Measurements from ENCODE around the gene TTN. TPM values are rescaled to one million over a fixed set of nuclear protein-coding genes. Genes with fewer than 3 reads are reported as not detected.
A peak's percentile ranks its signal among the peaks of the same experiment; 100 is the strongest.

The TTN gene
- total RNA-seq, 1 donor from 2014 or later, result 2.8 TPM

DNA sequence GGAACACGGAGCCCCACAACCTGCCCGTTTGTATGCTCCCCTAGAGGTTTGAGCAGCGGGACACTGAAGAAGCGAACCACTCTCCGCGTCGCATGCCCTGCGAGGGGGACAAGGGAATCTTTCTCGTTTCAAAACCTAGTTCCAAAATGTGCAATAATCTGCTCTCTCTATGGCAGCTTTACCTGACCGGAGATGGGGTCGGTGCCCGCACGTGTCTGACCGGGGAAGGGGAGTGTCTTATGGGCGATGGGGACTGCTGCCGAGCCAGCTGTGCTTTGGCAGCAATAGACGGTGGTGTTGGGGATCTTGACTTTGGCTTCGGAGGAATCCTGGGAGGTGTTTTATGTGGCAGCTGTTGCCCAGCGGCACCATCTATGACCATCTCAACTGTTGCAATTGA lies 7.9 kb downstream of the TTN start:
- DNase-seq, result no peak
- Mint-ChIP-seq H3K4me1 (no peaks in the 10 kb centered on the region), H3K36me3 (ENCODE audit: low read depth) (no peaks in the 10 kb centered on the region), H3K27me3 (no peaks in the 10 kb centered on the region), H3K27ac (no peak overlapping the region), H3K4me3 (no peak overlapping the region), H3K9me3 (no peaks in the 10 kb centered on the region)
- intact Hi-C loops (cut with micrococcal nuclease), result loop anchor here (10.0 kb wide), 1 partner anchor 325 kb away; no protein-coding TSS in a partner anchor

DNA sequence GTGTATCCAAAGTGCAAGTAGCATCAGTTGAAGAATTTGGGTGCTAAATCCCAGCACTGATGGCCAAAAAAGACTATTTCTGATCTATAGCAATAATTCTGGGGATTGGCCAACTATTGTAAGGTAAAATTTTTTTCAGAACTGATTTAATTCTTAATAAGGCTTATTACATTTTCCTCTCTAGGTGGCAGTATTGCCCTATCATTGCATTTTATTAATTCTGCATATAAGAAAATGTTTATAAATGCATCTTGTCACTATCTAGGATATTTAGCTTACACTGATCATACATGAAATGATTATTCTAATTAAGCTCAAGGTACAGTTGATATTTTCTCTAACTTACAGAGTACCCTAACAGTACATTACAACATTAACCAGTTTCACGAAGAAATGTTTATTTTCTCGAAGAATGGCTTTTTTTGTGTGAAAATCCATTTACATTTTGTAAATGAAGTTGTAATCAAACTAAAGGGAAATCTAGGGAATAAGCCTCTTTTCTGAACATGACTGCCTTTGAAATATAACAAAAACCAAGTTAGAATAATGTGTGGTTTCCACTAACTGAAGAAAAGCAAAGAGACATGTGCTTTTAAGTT lies 11.0 kb downstream of the TTN start:
- Mint-ChIP-seq H3K4me1 (no peaks in the 10 kb centered on the region), H3K36me3 (ENCODE audit: low read depth) (no peaks in the 10 kb centered on the region), H3K27ac (no peak overlapping the region), H3K4me3 (no peak overlapping the region), H3K9me3 (no peaks in the 10 kb centered on the region), H3K27me3 (no peaks in the 10 kb centered on the region)
- intact Hi-C loops (cut with micrococcal nuclease), result loop anchor here (1.0 to 10.0 kb wide), 3 partner anchors 118 to 645 kb away; no protein-coding TSS in a partner anchor
- DNase-seq, result no peak

- no peak for DNase-seq
- H3K9me3 Mint-ChIP-seq, result no peaks in the 10 kb centered on the region
- intact Hi-C loops (cut with micrococcal nuclease), result no loop called here
- no peak overlapping the region for H3K27ac Mint-ChIP-seq
- no peaks in the 10 kb centered on the region for H3K27me3 Mint-ChIP-seq
- peaks cover 2% of the 10 kb centered on the region for H3K36me3 Mint-ChIP-seq (ENCODE audit: low read depth)
- no peak overlapping the region for H3K4me3 Mint-ChIP-seq
- peaks cover 4% of the 10 kb centered on the region for H3K4me1 Mint-ChIP-seq
Observed at GRCh38 chr2:178787934-178788333, 19.3 kb downstream of the TTN start.

DNA sequence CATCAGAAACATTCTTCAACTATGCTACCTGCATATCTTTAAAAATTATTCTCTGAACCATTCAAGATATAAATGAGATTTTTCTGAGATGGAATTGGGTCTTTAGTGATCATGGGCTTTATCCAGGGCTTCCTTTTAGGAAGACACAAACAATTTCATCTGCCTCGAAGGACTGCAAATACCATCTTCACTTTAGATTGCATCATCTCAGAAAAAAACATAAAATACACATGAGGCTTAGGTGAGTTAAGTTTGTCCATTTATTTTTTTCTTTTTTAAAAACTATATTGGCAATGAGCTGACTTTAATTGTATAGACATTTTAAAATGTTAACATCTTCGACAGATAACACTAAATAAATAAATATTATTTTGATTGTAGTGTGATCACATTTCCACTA lies 20.1 kb downstream of the TTN start:
- no peaks in the 10 kb centered on the region for H3K9me3 Mint-ChIP-seq
- H3K4me1 Mint-ChIP-seq, result peaks cover 4% of the 10 kb centered on the region
- intact Hi-C loops (cut with micrococcal nuclease), result no loop called here
- H3K36me3 Mint-ChIP-seq (ENCODE audit: low read depth), result peaks cover 2% of the 10 kb centered on the region
- no peak for DNase-seq
- H3K27me3 Mint-ChIP-seq, result no peaks in the 10 kb centered on the region
- H3K4me3 Mint-ChIP-seq, result no peak overlapping the region
- H3K27ac Mint-ChIP-seq, result no peak overlapping the region

DNA sequence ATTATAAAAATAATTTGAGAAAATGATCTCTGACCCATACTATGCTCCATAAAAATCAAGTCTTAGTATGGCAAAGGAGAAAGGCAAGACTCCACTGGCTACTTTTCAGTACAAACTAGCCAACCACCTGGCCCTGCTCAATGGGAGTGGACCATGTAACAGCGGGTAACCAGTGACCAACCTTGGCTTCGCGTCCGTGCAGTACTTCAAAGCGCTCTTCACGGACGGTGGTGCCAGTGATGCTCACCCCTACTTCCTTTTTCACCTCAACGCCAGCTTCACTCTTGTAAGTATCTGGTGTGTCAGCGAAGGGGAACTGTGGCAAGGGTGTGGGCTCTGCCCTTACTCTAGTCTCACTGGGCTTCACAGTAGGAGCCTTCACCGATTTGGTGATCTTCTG lies 23.3 kb downstream of the TTN start:
- Mint-ChIP-seq H3K27me3 (no peaks in the 10 kb centered on the region), H3K9me3 (no peaks in the 10 kb centered on the region), H3K4me1 (no peaks in the 10 kb centered on the region), H3K36me3 (ENCODE audit: low read depth) (no peaks in the 10 kb centered on the region), H3K4me3 (no peak overlapping the region), H3K27ac (no peak overlapping the region)
- no peak for DNase-seq
- intact Hi-C loops (cut with micrococcal nuclease), result no loop called here

- DNase-seq, result no peak
- no peaks in the 10 kb centered on the region for H3K27me3 Mint-ChIP-seq
- H3K27ac Mint-ChIP-seq, result no peak overlapping the region
- no peaks in the 10 kb centered on the region for H3K4me1 Mint-ChIP-seq
- H3K36me3 Mint-ChIP-seq (ENCODE audit: low read depth), result no peaks in the 10 kb centered on the region
- intact Hi-C loops (cut with micrococcal nuclease), result no loop called here
- no peak overlapping the region for H3K4me3 Mint-ChIP-seq
- H3K9me3 Mint-ChIP-seq, result no peaks in the 10 kb centered on the region
Observed at GRCh38 chr2:178782236-178782635, 25.0 kb downstream of the TTN start.

GRCh38 chr2:178777577-178777976 lies 29.6 kb downstream of the TTN start:
- intact Hi-C loops (cut with micrococcal nuclease), result no loop called here
- Mint-ChIP-seq H3K4me1 (no peaks in the 10 kb centered on the region), H3K36me3 (ENCODE audit: low read depth) (peaks cover 9% of the 10 kb centered on the region), H3K4me3 (no peak overlapping the region), H3K27ac (no peak overlapping the region), H3K9me3 (peaks cover 11% of the 10 kb centered on the region), H3K27me3 (no peaks in the 10 kb centered on the region)
- DNase-seq, result no peak

DNA sequence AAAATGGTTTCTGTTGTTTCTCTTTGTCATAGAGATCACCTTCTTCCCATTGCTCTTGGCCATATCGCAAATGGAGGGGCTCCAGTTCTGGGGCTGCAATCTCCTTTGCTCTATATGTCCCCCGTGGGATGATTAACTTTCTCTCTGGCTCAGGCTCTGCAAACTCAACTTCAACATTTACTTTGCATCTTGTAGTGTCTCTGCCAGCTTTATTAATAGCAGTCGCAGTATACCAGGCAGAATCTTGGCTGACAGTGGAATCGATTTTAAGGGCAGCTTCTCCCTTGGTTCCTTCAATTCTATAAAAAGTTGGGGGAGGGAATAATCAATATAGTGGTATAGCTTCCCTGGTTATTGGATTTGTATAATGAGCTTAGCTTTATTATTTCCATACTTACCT lies 30.5 kb downstream of the TTN start:
- Mint-ChIP-seq H3K27ac (no peak overlapping the region), H3K27me3 (no peaks in the 10 kb centered on the region), H3K9me3 (peaks cover 11% of the 10 kb centered on the region), H3K4me1 (no peaks in the 10 kb centered on the region), H3K36me3 (ENCODE audit: low read depth) (peaks cover 9% of the 10 kb centered on the region), H3K4me3 (no peak overlapping the region)
- no peak for DNase-seq
- intact Hi-C loops (cut with micrococcal nuclease), result no loop called here

GRCh38 chr2:178775975-178776374 lies 31.2 kb downstream of the TTN start:
- H3K4me1 Mint-ChIP-seq, result no peaks in the 10 kb centered on the region
- peaks cover 9% of the 10 kb centered on the region for H3K36me3 Mint-ChIP-seq (ENCODE audit: low read depth)
- intact Hi-C loops (cut with micrococcal nuclease), result no loop called here

GRCh38 chr2:178770518-178770917 lies 36.7 kb downstream of the TTN start:
- H3K27ac Mint-ChIP-seq, result no peak overlapping the region
- no peak overlapping the region for H3K4me3 Mint-ChIP-seq
- H3K27me3 Mint-ChIP-seq, result no peaks in the 10 kb centered on the region
- DNase-seq, result no peak
- H3K36me3 Mint-ChIP-seq (ENCODE audit: low read depth), result peaks cover 2% of the 10 kb centered on the region
- intact Hi-C loops (cut with micrococcal nuclease), result no loop called here
- peaks cover 2% of the 10 kb centered on the region for H3K9me3 Mint-ChIP-seq
- H3K4me1 Mint-ChIP-seq, result no peaks in the 10 kb centered on the region

More at GRCh38 chr2:178775975-178776374, 31.2 kb downstream of the TTN start:
- DNase-seq, result no peak
- H3K27me3 Mint-ChIP-seq, result no peaks in the 10 kb centered on the region
- no peak overlapping the region for H3K27ac Mint-ChIP-seq
- H3K9me3 Mint-ChIP-seq, result peaks cover 11% of the 10 kb centered on the region
- H3K4me3 Mint-ChIP-seq, result no peak overlapping the region

DNA sequence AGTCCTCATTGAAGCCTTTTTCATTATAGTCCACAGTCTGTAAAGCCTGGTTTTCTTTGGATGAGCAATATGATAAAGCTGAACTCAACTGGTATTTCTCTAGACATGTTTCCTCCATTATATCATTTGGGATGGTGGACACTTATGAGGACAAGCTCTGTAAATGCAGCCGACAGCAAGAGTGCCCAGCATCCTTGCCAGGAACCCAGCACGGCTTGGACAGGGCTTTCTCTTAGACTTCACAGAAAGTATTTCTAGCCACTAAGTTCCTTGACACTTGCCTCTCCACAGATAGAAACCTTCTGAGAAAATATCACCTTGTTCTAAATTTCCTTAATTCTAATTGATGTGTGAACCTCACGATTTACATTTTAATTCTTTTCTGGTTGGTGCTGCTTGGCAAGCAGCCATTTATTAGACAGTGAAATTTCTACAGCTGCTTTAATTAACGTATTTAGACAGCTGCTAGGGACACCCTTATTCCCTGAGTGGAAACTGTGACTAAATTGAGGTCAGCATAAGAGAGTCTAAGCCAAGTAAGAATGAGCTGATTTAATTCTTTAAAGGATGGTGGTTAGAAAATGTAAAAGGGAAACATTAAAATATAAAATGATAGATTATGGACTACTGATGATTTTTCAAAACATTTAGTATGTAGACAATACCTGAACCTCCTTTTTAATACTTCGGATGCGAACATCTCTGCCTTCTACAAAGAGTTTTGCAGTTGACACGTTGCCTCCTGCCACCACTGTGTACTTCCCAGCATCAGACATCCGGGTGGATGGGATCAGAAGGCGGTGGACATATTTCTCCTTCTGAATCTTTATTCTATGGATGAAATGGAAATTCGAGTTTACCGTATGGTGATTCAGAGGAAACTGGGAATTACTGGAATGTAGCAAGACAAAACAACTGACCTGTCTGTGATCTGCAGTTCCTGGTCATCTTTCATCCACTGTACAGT lies 39.8 kb downstream of the TTN start:
- intact Hi-C loops (cut with micrococcal nuclease), result loop anchor here (10.0 kb wide), 1 partner anchor 677 kb away; no protein-coding TSS in a partner anchor
- Mint-ChIP-seq H3K36me3 (ENCODE audit: low read depth) (no peaks in the 10 kb centered on the region), H3K27me3 (no peaks in the 10 kb centered on the region), H3K4me3 (no peak overlapping the region), H3K9me3 (no peaks in the 10 kb centered on the region), H3K27ac (no peak overlapping the region), H3K4me1 (no peaks in the 10 kb centered on the region)
- DNase-seq, result no peak

DNA sequence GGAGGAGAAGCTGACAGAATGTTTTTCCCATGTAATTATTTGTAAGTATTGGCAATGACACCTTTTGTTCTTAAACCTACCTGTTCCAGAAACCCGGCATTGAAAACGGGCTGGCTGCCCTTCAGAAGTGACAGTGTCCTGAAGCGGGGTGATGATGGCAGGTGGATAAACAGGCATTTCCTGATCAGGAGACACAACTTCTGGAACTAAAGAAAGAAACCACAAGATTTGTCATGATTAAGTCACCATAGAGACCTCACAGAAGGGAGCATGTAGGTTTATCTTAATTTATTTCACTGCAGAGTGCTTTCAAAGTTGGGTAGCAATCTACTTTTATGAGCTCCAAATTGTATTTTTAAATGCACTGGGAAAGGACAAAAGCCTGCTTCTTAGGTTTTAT lies 43.1 kb downstream of the TTN start:
- H3K36me3 Mint-ChIP-seq (ENCODE audit: low read depth), result no peaks in the 10 kb centered on the region
- intact Hi-C loops (cut with micrococcal nuclease), result loop anchor here (5.0 to 10.0 kb wide), 2 partner anchors 363 to 681 kb away; no protein-coding TSS in a partner anchor
- H3K4me1 Mint-ChIP-seq, result no peaks in the 10 kb centered on the region
- no peak overlapping the region for H3K27ac Mint-ChIP-seq
- DNase-seq, result no peak
- no peaks in the 10 kb centered on the region for H3K27me3 Mint-ChIP-seq
- no peak overlapping the region for H3K4me3 Mint-ChIP-seq
- H3K9me3 Mint-ChIP-seq, result no peaks in the 10 kb centered on the region

DNA sequence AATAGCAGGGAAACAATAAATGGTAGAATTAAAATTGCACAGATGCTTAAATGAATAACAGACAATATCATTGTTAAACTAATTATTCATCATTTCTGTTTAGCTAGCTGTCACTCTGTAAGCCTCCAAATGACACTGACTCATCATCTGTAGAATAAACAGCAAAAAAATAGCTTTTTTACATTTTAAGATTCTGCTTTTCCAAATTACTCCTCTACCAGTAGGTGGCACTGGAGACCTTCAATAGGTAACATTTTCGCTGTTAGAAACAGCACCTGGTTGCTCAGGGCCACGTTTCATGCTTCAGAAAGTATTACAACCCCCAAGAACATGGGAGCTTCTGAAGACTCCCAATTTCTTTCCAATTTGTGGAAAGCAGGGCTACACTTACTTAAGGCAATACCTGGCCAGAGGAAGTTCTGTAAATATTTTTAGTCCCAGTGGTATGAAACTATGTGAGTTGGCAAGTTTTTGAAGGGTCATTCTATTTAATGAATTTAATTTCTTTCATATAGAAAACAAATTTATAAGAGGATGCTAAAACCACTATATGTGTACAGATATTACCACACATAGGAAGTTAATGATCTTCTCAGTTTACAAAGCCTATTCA lies 45.4 kb downstream of the TTN start:
- Mint-ChIP-seq H3K27me3 (no peaks in the 10 kb centered on the region), H3K4me3 (no peak overlapping the region), H3K27ac (no peak overlapping the region), H3K36me3 (ENCODE audit: low read depth) (no peaks in the 10 kb centered on the region), H3K4me1 (no peaks in the 10 kb centered on the region), H3K9me3 (no peaks in the 10 kb centered on the region)
- intact Hi-C loops (cut with micrococcal nuclease), result loop anchor here (2.0 to 10.0 kb wide), 3 partner anchors 153 to 683 kb away; no protein-coding TSS in a partner anchor
- peak; percentile 82 for DNase-seq

- intact Hi-C loops (cut with micrococcal nuclease), result no loop called here
- DNase-seq, result no peak
- no peak overlapping the region for H3K4me3 Mint-ChIP-seq
Observed at GRCh38 chr2:178756843-178757242, 50.4 kb downstream of the TTN start.

More at GRCh38 chr2:178756843-178757242, 50.4 kb downstream of the TTN start:
- Mint-ChIP-seq H3K27me3 (no peaks in the 10 kb centered on the region), H3K4me1 (no peaks in the 10 kb centered on the region), H3K36me3 (ENCODE audit: low read depth) (no peaks in the 10 kb centered on the region), H3K9me3 (no peaks in the 10 kb centered on the region), H3K27ac (no peak overlapping the region)
